HepG2 (cell line): ENCODE data around the gene EHD1. TPM values are rescaled to one million over a fixed set of nuclear protein-coding genes. Genes with fewer than 3 reads are reported as not detected.

Experiments
- ATAC-seq: fragments of 200-7000 bp; cut with Tn5 transposase; 3 replicates; pipeline ENCODE4 v1.9.1; 2020; ENCODE audit warnings: mild to moderate bottlenecking, moderate library complexity
- BruUV-seq: library from RNA; stranded (reverse); fragments of 400-500 nt; replicated peaks from 2 replicates; lab custom pipeline; 2021; lab: Mats Ljungman, UMichigan
- CTCF ChIA-PET: fragments of 300-600 bp; formaldehyde crosslinking; extraction: SDS; loops from one replicate; lab custom pipeline; 2021; ENCODE audit warnings: low total read pairs, inconsistent platforms, low intra/inter-chr PET ratio; lab: Yijun Ruan, JAX
- POLR2A ChIA-PET: fragments of 350-600 bp; sonication (Branson Sonifier 250); formaldehyde crosslinking; loops from one replicate; lab custom pipeline; 2020; ENCODE audit warnings: antibody characterized with exemption, inconsistent platforms; lab: Yijun Ruan, JAX
- DNase-seq: peaks from one replicate; pipeline ENCODE4 v3.0.0-alpha.2; 2015; ENCODE audit warnings: low spot score
- FAIRE-seq: peaks from 3 replicates; lab custom pipeline; 2011; peaks lifted over from hg19 to GRCh38; lab: Jason Lieb, UNC
- H2AFZ ChIP-seq: one replicate; pipeline ENCODE4 v1.6.1; 2011; ENCODE audit warnings: low read length, inconsistent platforms
- H3K27ac ChIP-seq: fragments of 300-600 bp; 3 replicates; pipeline ENCODE4 v1.8.0; 2011; ENCODE audit warnings: mixed run types, mild to moderate bottlenecking, mixed read lengths, low read length, inconsistent platforms; ENCODE audit not compliant: insufficient read depth; ENCODE audit errors: extremely low read length
- H3K27me3 ChIP-seq, 2 experiments: fragments of 200-600 bp in 1 of 2; 2 replicates in 1 of 2; 3 replicates in 1 of 2; pipeline versions ENCODE4 v1.6.0 to v1.8.0; 2011; ENCODE audit warnings: low read length in 2 of 2, mild to moderate bottlenecking in 2 of 2, moderate library complexity in 2 of 2, inconsistent platforms in 1 of 2; ENCODE audit not compliant: insufficient read depth in 2 of 2, control insufficient read depth in 1 of 2
- H3K36me3 ChIP-seq, 2 experiments: fragments of 200-600 bp in 1 of 2; replicated peaks in 1 of 2; 2 replicates in 1 of 2; 3 replicates in 1 of 2; pipeline versions ENCODE4 v1.5.1 to v1.8.0; 2011; ENCODE audit warnings: low read length in 2 of 2, inconsistent platforms in 1 of 2; ENCODE audit not compliant: insufficient read depth in 2 of 2, control insufficient read depth in 1 of 2
- H3K4me1 ChIP-seq: 2 replicates; pipeline ENCODE4 v1.5.1; 2012; ENCODE audit warnings: low read length, inconsistent platforms; ENCODE audit not compliant: insufficient read depth
- H3K4me2 ChIP-seq: 2 replicates; pipeline ENCODE4 v1.6.0; 2011; ENCODE audit warnings: low read depth, low read length, inconsistent platforms
- H3K4me3 ChIP-seq, 3 experiments: fragments of 200-600 bp in 1 of 3; sonication (generic), shearing (Covaris generic) in 1 of 3; replicated peaks in 1 of 3; 2 replicates each; pipeline ENCODE4 v1.5.1; 2011 to 2016; ENCODE audit warnings: low read length in 3 of 3, inconsistent platforms in 2 of 3, low read depth in 2 of 3, mild to moderate bottlenecking in 2 of 3, control low read depth in 1 of 3, mixed read lengths in 1 of 3; ENCODE audit not compliant: insufficient read depth in 1 of 3
- H3K79me2 ChIP-seq: one replicate; pipeline ENCODE4 v1.6.1; 2011; ENCODE audit warnings: low read length, inconsistent platforms; ENCODE audit not compliant: insufficient read depth
- H3K9ac ChIP-seq: 2 replicates; pipeline ENCODE4 v1.6.0; 2011; ENCODE audit warnings: mild to moderate bottlenecking, low read depth, low read length, inconsistent platforms; ENCODE audit not compliant: insufficient read depth
- H3K9me3 ChIP-seq: 2 replicates; pipeline ENCODE4 v1.5.1; 2012; ENCODE audit warnings: mild to moderate bottlenecking, low read length
- H4K20me1 ChIP-seq: 2 replicates; pipeline ENCODE4 v1.6.0; 2011; ENCODE audit warnings: inconsistent platforms, mild to moderate bottlenecking, low read length, moderate library complexity; ENCODE audit not compliant: insufficient read depth
- ARNT2 ChIP-seq: sonication (generic); formaldehyde crosslinking; IDR thresholded peaks from 2 replicates; pipeline ENCODE4 v1.8.0; 2022; ENCODE audit warnings: mild to moderate bottlenecking, low read depth, missing genetic modification reagents, moderate library complexity
- CCDC6 ChIP-seq: sonication (generic); formaldehyde crosslinking; IDR thresholded peaks from 2 replicates; pipeline ENCODE4 v1.8.1; 2022; ENCODE audit warnings: mild to moderate bottlenecking, missing genetic modification reagents, moderate library complexity
- CENPX ChIP-seq: sonication (generic); formaldehyde crosslinking; IDR thresholded peaks from 2 replicates; pipeline ENCODE4 v1.9.0; 2021; ENCODE audit warnings: mild to moderate bottlenecking, missing genetic modification reagents, moderate library complexity
- DMTF1 ChIP-seq: sonication (generic); formaldehyde crosslinking; IDR thresholded peaks from 2 replicates; pipeline ENCODE4 v1.4.0; 2020; ENCODE audit warnings: mild to moderate bottlenecking, missing genetic modification reagents
- HOXA3 ChIP-seq: sonication (generic); formaldehyde crosslinking; IDR thresholded peaks from 2 replicates; pipeline ENCODE4 v1.5.0; 2020; ENCODE audit warnings: missing genetic modification reagents
- JDP2 ChIP-seq: sonication (generic); formaldehyde crosslinking; IDR thresholded peaks from 2 replicates; pipeline ENCODE4 v1.8.1; 2022; ENCODE audit warnings: missing genetic modification reagents, borderline replicate concordance
- KLF13 ChIP-seq: sonication (generic); formaldehyde crosslinking; IDR thresholded peaks from 2 replicates; pipeline ENCODE4 v1.4.0; 2020; ENCODE audit warnings: mild to moderate bottlenecking, missing genetic modification reagents
- KLF6 ChIP-seq: IDR thresholded peaks from 2 replicates; pipeline ENCODE4 v1.8.0; 2016; ENCODE audit warnings: missing biosample characterization, missing genetic modification reagents
- NBN ChIP-seq: fragments of 450-650 bp; conservative IDR thresholded peaks from 2 replicates; pipeline ENCODE4 v1.6.1; 2017
- NR2F2 ChIP-seq: IDR thresholded peaks from 2 replicates; pipeline ENCODE4 v1.6.1; 2012; ENCODE audit warnings: low read depth, inconsistent platforms, borderline replicate concordance
- RBM22 ChIP-seq: fragments of 200-400 bp; formaldehyde crosslinking; optimal IDR thresholded peaks from 2 replicates; pipeline ENCODE3; 2017; ENCODE audit warnings: mild to moderate bottlenecking, low read length, moderate library complexity
- RFX1 ChIP-seq: fragments of 450-650 bp; IDR thresholded peaks from 2 replicates; pipeline ENCODE4 v1.6.1; 2017
- SATB2 ChIP-seq: sonication (generic); formaldehyde crosslinking; IDR thresholded peaks from 2 replicates; pipeline ENCODE4 v1.5.0; 2020; ENCODE audit warnings: missing genetic modification reagents
- TSC22D2 ChIP-seq: sonication (generic); formaldehyde crosslinking; IDR thresholded peaks from 2 replicates; pipeline ENCODE4 v1.5.1; 2020; ENCODE audit warnings: missing genetic modification reagents, mild to moderate bottlenecking, borderline replicate concordance
- USF2 ChIP-seq, 2 experiments: sonication (generic) in 1 of 2; formaldehyde crosslinking in 1 of 2; IDR thresholded peaks; 2 replicates each; pipeline versions ENCODE4 v1.5.1 to v1.6.1; 2011 to 2020; ENCODE audit warnings: borderline replicate concordance in 1 of 2, low read depth in 1 of 2, low read length in 1 of 2, mild to moderate bottlenecking in 1 of 2, missing genetic modification reagents in 1 of 2, moderate library complexity in 1 of 2
- YEATS4 ChIP-seq: sonication (generic); formaldehyde crosslinking; IDR thresholded peaks from 2 replicates; pipeline ENCODE4 v1.4.0; 2020; ENCODE audit warnings: missing genetic modification reagents, borderline replicate concordance
- ZNF207 ChIP-seq: fragments of 450-650 bp; IDR thresholded peaks from 2 replicates; pipeline ENCODE4 v1.6.1; 2016; ENCODE audit warnings: antibody characterized with exemption, borderline replicate concordance
- ZNF484 ChIP-seq: sonication (generic); formaldehyde crosslinking; IDR thresholded peaks from 2 replicates; pipeline ENCODE4 v1.5.1; 2020; ENCODE audit warnings: mild to moderate bottlenecking, low read depth, missing genetic modification reagents, borderline replicate concordance
- ZNF558 ChIP-seq: sonication (generic); formaldehyde crosslinking; IDR thresholded peaks from 2 replicates; pipeline ENCODE4 v1.9.0; 2022; ENCODE audit warnings: mild to moderate bottlenecking, missing genetic modification reagents, borderline replicate concordance
- ZNF709 ChIP-seq: sonication (generic); formaldehyde crosslinking; IDR thresholded peaks from 2 replicates; pipeline ENCODE4 v1.5.0; 2020; ENCODE audit warnings: mild to moderate bottlenecking, missing genetic modification reagents
- ZNF850 ChIP-seq: sonication (generic); formaldehyde crosslinking; conservative IDR thresholded peaks from 2 replicates; pipeline ENCODE4 v1.9.0; 2021; ENCODE audit warnings: mild to moderate bottlenecking, missing genetic modification reagents
- WGBS: methylation state at CpG from one replicate; pipeline ENCODE4 v1.1.6; 2017; ENCODE audit warnings: low lambda C conversion rate; 5-methylcytosine and 5-hydroxymethylcytosine counted together
- in situ Hi-C: cut with HindIII; loops from 2 replicates; pipeline ENCODE4 v1.10.0; 2017; ENCODE audit warnings: low pct_unique_long_range_greater_than_20kb; ENCODE audit not compliant: extremely low pct_ligation_motif_present
- intact Hi-C: fragments of 100-400 bp; cut with micrococcal nuclease; formaldehyde crosslinking; loops from one replicate; pipeline ENCODE4 v1.10.0; 2022; ENCODE audit not compliant: unreplicated experiment
- polyA plus RNA-seq, 8 experiments: library from polyadenylated mRNA; depleted of rRNA in 3 of 8; stranded (reverse) in 7 of 8; unstranded in 1 of 8; fragments of >200 nt; fragmentation: Illumina TruSeq in 4 of 8; extraction: Trizol in 4 of 8; gene quantifications; 2 replicates each; pipeline versions ENCODE4 v1.2.1 to v1.2.3, GENCODE V29; 2011 to 2016; ENCODE audit warnings: low read depth in 4 of 8, missing spikeins in 1 of 8, mixed read lengths in 1 of 8; ENCODE audit not compliant: insufficient read depth in 1 of 8
- total RNA-seq, 5 experiments: library from RNA; depleted of rRNA; stranded (reverse); fragments of >200 nt; fragmentation: Illumina TruSeq; extraction: Trizol; gene quantifications; 2 replicates each; pipeline ENCODE4 v1.2.3, GENCODE V29; 2016; ENCODE audit warnings: low read depth in 1 of 5

The EHD1 gene
- total and polyA plus RNA-seq, 2 of the 13 experiments (the other 11 are each of a cell fraction or from before 2014, with no cell fraction given) = 23.6 to 26.6 TPM

- CTCF ChIA-PET = interaction anchor here (0.5 to 1.9 kb wide), 2 partner anchors 12 to 51 kb away, joined by 3 to 8 read pairs; no protein-coding TSS in a partner anchor
- in situ Hi-C loops (loop anchor here (5.0 kb wide), 1 partner anchor 41 kb away; the partner anchor contains the start of gene MAP4K2), intact Hi-C loops (loop anchor here (10.0 kb wide), 1 partner anchor 58 kb away; no protein-coding TSS in a partner anchor)
- Histone ChIP-seq H3K4me1 (peaks cover 56% of the 10 kb centered on the region), H3K4me2 (peak overlapping the region; percentile 99), H3K79me2 (no peaks in the 10 kb centered on the region), H3K27ac (peak overlapping the region; percentile 15), H2AFZ (no peak overlapping the region), H4K20me1 (no peaks in the 10 kb centered on the region), H3K36me3 (no peaks in the 10 kb centered on the region), H3K27me3 (no peaks in the 10 kb centered on the region; a peak in 2 of 5 replicates), H3K9ac (peak overlapping the region; percentile 44), H3K4me3 (peak overlapping the region; percentile 57 to 84 (median 68)), H3K9me3 (no peaks in the 10 kb centered on the region)
- ATAC-seq (peak; percentile 40), DNase-seq (peak; percentile 70), FAIRE-seq (no peak)
- POLR2A ChIA-PET = interaction anchor here (1.0 to 4.5 kb wide), 13 partner anchors 9 to 171 kb away, joined by 3 to 20 read pairs (median 5); partner anchors contain the start of genes ARL2, MAP4K2 and SF1
- 0% methylated on average over 1 of the region's 19 CpGs for WGBS
- no TSS peak for BruUV-seq
- TF ChIP-seq TSC22D2 (CRISPR knock-in tag) (no peak), KLF13 (CRISPR knock-in tag) (no peak), HOXA3 (CRISPR knock-in tag) (no peak), CCDC6 (no peak), USF2 (IDR thresholded peaks at IDR 0.05; ENCODE audit: low read depth, low read length) (no peak), USF2 (CRISPR knock-in tag; IDR thresholded peaks at IDR 0.05; ENCODE audit: borderline replicate concordance) (no peak), ARNT2 (no peak), JDP2 (no peak), DMTF1 (CRISPR knock-in tag) (no peak), ZNF850 (CRISPR knock-in tag) (no peak), KLF6 (CRISPR knock-in tag) (no peak), YEATS4 (CRISPR knock-in tag) (peak; percentile 41; the same call in 1 of the 2 replicates), RBM22 (no peak), ZNF709 (CRISPR knock-in tag) (no peak), NBN (no peak), SATB2 (CRISPR knock-in tag) (no peak), CENPX (CRISPR knock-in tag) (no peak), ZNF558 (CRISPR knock-in tag) (no peak), ZNF484 (CRISPR knock-in tag) (no peak), ZNF207 (no peak), NR2F2 (peak; percentile 25; the same call in 1 of the 2 replicates), RFX1 (no peak)
Measured at GRCh38 chr11:64842851-64843685, 35.4 kb downstream of the EHD1 start.
